Bronchial epithelial cell (primary cell): ENCODE results near the gene SUV39H2. TPM values are rescaled to one million over a fixed set of nuclear protein-coding genes. Genes with fewer than 3 reads are reported as not detected.
A peak's percentile ranks its signal among the peaks of the same experiment; 100 is the strongest.

Experiments
- DNase-seq: peaks from one replicate; pipeline ENCODE4 v3.0.0-alpha.2; 2010; ENCODE audit warnings: low read depth
- FAIRE-seq: peaks from 2 replicates; lab custom pipeline; 2011; peaks lifted over from hg19 to GRCh38; lab: Jason Lieb, UNC
- H3K27me3 ChIP-seq: 2 replicates; pipeline ENCODE4 v1.5.1; 2011; ENCODE audit warnings: low read length; ENCODE audit not compliant: control insufficient read depth, insufficient read depth
- H3K36me3 ChIP-seq: 2 replicates; pipeline ENCODE4 v1.5.1; 2011; ENCODE audit warnings: low read length; ENCODE audit not compliant: control insufficient read depth, insufficient read depth
- H3K4me3 ChIP-seq: 2 replicates; pipeline ENCODE4 v1.5.1; 2011; ENCODE audit warnings: mild to moderate bottlenecking, low read depth, low read length, control low read depth
- CTCF ChIP-seq: IDR thresholded peaks from 2 replicates; pipeline ENCODE4 v1.5.1; 2011; ENCODE audit warnings: mild to moderate bottlenecking, moderate library complexity, low read length, control low read depth, inconsistent platforms; ENCODE audit not compliant: insufficient read depth, severe bottlenecking
- total RNA-seq: library from RNA; depleted of rRNA; stranded (reverse); fragments of >200 nt; gene quantifications from 2 replicates; pipeline ENCODE4 v1.2.1, GENCODE V29; 2014

SUV39H2 gene
- total RNA-seq, 1 donor from 2014 or later: 7.4 TPM

GRCh38 chr10:14873090-14873760 lies 5.4 kb upstream of the SUV39H2 start:
- no peaks in the 10 kb centered on the region for H3K27me3 ChIP-seq
- no peak overlapping the region for H3K4me3 ChIP-seq
- peak; percentile 57 for DNase-seq
- H3K36me3 ChIP-seq: no peaks in the 10 kb centered on the region
- no peak for FAIRE-seq
- no peak for TF ChIP-seq CTCF

GRCh38 chr10:14875941-14876340 lies 2.7 kb upstream of the SUV39H2 start:
- H3K27me3 ChIP-seq: no peaks in the 10 kb centered on the region
- H3K36me3 ChIP-seq: no peaks in the 10 kb centered on the region
- no peak for TF ChIP-seq CTCF
- FAIRE-seq (no peak), DNase-seq (no peak)
- H3K4me3 ChIP-seq: no peak overlapping the region

GRCh38 chr10:14876764-14877163 lies 1.9 kb upstream of the SUV39H2 start:
- H3K27me3 ChIP-seq: no peaks in the 10 kb centered on the region
- H3K4me3 ChIP-seq: no peak overlapping the region
- FAIRE-seq: no peak
- no peaks in the 10 kb centered on the region for H3K36me3 ChIP-seq
- DNase-seq: no peak
- no peak for TF ChIP-seq CTCF

GRCh38 chr10:14879124-14879927 lies 660 bp downstream of the SUV39H2 start:
- DNase-seq (peak; percentile 23), FAIRE-seq (no peak)
- H3K27me3 ChIP-seq: no peaks in the 10 kb centered on the region
- H3K36me3 ChIP-seq: no peaks in the 10 kb centered on the region
- H3K4me3 ChIP-seq: peak overlapping the region; percentile 100
- TF ChIP-seq CTCF: no peak

GRCh38 chr10:14879928-14880193 lies 1.2 kb downstream of the SUV39H2 start:
- no peak for FAIRE-seq
- no peak for TF ChIP-seq CTCF
- Histone ChIP-seq H3K4me3 (peak overlapping the region; percentile 100), H3K36me3 (no peaks in the 10 kb centered on the region), H3K27me3 (no peaks in the 10 kb centered on the region)
- peak; percentile 2 for DNase-seq
